ENCODE measurements around the gene CD70.

DNA sequence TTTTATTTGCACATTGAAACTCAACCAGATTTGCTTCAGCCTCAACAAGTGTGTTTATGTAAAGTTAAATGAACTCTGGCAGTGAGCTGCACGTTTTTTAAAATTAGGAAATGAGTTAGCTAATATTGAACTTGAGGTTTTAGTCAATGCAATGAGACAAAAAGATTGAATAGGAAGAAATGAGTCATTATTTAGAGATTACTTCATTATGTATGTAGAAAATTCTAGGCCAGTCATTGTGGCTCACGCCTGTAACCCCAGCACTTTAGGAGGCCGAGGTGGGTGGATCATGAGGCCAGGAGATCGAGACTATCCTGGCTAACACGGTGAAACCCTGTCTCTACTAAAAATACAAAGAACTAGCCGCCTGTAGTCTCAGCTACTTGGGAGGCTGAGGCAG is 22.8 kb upstream of the CD70 start:
- TF ChIP-seq, protein P1, sequence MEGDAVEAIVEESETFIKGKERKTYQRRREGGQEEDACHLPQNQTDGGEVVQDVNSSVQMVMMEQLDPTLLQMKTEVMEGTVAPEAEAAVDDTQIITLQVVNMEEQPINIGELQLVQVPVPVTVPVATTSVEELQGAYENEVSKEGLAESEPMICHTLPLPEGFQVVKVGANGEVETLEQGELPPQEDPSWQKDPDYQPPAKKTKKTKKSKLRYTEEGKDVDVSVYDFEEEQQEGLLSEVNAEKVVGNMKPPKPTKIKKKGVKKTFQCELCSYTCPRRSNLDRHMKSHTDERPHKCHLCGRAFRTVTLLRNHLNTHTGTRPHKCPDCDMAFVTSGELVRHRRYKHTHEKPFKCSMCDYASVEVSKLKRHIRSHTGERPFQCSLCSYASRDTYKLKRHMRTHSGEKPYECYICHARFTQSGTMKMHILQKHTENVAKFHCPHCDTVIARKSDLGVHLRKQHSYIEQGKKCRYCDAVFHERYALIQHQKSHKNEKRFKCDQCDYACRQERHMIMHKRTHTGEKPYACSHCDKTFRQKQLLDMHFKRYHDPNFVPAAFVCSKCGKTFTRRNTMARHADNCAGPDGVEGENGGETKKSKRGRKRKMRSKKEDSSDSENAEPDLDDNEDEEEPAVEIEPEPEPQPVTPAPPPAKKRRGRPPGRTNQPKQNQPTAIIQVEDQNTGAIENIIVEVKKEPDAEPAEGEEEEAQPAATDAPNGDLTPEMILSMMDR (IDR thresholded peaks at IDR 0.05; ENCODE audit: extremely low read depth in 1 of 2, insufficient read depth in 1 of 2, low read depth in 1 of 2, low read length in 2 of 2) = no peak
- TF ChIP-seq POLR2A (IDR thresholded peaks at IDR 0.05; ENCODE audit: low read depth, low read length) (no peak), POLR2AphosphoS5 (IDR thresholded peaks at IDR 0.05; ENCODE audit: insufficient read depth, low read depth, low read length) (no peak)
